GM19397 (cell line): Measurements from ENCODE around the gene CRYBB2.
"Not testable (repeated sequence)": the region's sequence is repeated elsewhere in the genome, so short reads cannot be mapped to it uniquely, and the experiment has no call there.

Experiments
- ATAC-seq: cut with Tn5 transposase; IDR thresholded peaks from one replicate; pipeline ENCODE4 v1.9.1; 2021; ENCODE audit warnings: mild to moderate bottlenecking, moderate library complexity; ENCODE audit not compliant: unreplicated experiment

The CRYBB2 gene

GRCh38 chr22:25232301-25232700 is 12.9 kb downstream of the CRYBB2 start:
- no peak for ATAC-seq

DNA sequence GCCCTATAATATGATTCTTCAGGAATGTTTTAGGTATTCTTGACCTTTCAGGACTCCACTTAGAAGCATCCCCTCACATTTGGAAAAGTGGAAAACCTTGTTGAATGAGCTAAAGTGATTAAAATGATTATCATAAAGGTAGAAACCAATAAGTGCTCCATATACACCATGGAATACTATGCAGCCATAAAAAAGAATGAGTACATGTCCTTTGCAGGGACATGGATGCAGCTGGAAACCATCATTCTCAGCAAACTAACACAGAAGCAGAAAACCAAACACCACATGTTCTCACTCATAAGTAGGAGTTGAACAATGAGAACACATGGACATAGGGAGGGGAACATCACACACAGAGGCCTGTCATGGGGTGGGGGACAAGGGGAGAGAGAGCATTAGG is 14.3 kb downstream of the CRYBB2 start:
- ATAC-seq, result not testable (repeated sequence)

- no peak for ATAC-seq
Observed at GRCh38 chr22:25235547-25236290, 16.3 kb downstream of the CRYBB2 start.

DNA sequence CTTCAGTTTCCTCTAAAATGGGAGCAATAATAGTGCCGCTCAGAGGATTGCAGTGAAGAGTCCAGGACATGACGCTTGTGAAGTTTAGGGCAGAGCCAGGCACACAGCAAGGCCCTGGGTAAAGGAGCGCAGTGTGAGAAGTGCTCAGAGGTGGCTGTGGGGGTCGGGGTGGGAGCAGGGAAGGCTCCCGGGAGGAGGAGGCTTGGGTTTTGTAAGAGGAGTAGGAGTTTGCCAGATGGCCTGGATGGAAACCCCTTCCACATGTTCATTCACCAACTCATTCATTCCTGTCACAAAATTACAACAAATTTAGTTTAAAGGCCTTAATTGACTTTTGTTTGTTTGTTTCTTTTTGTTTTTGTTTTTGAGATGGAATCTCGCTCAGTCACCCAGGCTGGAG is 17.0 kb downstream of the CRYBB2 start:
- ATAC-seq, result no peak

DNA sequence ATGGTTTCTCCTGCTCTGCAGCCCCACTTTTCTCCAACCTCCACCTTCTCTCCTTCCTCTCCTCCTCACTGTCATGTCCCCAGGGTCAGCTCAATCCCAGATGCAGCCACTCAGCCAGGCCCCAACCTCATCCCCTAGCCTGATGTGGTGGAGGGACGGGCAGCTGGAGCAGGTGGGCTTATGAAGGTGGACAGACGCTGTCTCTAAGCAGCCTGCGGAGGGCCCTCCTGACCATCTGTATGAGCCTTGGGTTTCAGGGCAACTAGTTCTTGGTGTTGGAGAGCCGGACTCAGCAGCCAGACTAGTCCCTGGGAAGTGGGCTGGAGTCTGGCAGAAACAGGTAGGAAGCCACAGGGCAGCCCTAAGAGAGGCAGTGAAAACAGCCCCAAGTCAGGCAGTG is 18.1 kb downstream of the CRYBB2 start:
- ATAC-seq, result no peak

DNA sequence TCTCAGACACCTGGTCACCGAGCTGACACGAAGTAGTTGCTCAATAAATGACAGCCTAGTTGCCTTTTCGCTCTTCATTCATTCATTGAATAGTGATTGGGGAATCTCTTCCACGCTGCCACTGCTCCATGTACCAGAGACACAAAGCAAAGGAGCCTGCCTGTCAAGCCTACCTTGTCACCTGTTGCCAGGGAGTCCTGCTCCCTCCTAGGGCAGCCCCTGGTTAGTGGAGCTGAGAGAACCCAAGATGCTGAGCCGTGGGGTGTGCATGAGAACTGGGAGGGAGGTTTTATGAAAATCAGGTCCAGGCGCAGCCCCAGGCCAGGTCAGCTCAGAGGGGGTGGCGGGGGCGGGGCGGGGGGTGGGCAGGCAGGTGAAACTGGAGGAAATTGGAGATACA is 18.6 kb downstream of the CRYBB2 start:
- ATAC-seq, result not testable (repeated sequence)

DNA sequence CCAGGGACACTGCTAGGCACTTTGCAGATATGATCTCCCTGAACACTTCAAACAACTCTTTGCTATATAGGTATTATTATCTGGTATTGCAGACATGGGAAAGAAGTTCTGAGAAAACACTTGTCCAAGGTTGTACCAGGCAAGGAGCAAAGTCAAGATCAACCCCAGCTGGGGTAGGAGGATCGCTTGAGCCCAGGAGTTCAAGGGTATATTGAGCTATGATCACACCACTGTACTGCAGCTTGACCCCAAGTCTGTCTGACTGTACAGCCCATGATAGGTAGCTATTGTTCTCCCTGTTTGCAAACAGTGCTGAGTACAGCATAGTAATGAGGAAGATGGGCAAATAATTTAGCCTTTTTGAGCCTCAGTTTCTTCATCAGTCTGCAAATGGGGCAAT is 35.7 kb downstream of the CRYBB2 start:
- ATAC-seq, result not testable (repeated sequence)

DNA sequence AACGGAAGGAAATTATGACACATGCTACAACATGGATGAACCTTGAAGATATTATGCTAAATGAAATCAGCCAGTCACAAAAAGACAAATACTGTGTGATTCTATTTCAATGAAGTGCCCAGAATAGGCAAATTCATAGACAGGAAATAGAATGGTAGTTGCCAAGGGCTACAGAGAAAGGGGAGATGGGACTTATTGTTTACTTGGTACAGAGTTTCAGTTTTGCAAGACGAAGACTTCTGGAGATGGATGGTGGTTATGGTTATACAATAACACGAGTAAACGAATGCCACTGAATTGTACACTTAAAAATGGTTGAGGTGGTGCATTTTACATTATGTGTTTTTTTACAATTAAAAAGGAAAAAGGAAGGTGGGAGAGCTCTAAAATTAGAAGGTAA is 48.1 kb downstream of the CRYBB2 start:
- not testable (repeated sequence) for ATAC-seq

DNA sequence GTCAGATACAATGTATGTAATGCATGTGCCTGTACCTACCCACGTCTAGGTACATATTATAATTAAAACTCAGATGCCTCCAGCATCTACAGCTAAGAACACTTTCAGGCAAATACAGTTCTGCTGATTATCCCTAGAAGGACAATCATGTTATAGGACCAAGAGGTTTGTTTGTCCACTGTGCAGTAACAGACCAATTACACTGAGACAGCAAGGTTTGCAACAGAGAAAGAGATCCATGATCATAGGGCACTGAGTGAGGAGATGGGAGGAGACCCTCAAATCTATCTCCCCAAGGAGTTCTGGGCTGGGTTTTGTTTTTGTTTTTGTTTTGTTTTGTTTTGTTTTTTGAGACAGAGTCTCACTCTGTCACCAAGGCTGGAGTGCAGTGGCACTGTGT is 49.5 kb downstream of the CRYBB2 start:
- ATAC-seq, result not testable (repeated sequence)

DNA sequence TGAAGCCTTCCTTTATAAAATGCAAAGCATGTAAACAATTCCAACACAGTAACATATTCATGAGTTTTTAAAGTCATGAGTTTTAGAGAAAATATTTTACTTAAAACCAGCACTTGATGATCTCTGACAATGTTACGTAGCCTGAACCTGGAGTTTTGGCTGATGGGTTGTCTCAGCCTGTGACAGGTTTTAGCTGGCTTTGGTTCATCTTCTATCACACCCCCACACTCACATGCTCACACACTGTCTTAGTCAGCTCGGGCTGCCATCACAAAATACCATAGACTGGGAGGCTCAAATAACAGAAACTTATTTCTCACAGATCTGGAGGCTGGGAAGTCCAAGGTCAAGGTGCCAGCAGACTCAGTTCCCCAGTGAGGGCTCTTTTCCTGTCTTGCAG is 50.6 kb downstream of the CRYBB2 start:
- not testable (repeated sequence) for ATAC-seq

- ATAC-seq, result not testable (repeated sequence)
Observed at GRCh38 chr22:25273231-25273630, 53.8 kb downstream of the CRYBB2 start.

DNA sequence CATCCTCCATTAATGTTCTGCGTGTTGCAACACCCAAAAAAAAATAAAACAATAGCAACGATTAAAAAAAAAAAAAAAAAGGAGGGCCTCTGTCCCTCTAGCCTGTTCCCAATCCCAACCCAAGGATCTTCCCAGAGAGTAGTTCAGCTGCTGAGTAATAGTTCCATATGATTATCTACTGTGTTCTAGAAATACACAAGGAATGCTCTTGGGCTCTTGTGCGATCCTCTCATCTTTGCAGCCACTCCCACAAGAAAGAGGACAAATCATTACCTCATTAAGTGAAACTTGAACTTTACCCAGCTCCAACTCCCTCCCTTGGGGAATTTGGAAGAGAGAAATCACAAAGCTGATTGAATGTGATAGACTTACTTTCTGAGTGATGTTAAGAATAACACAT is 54.5 kb downstream of the CRYBB2 start:
- not testable (repeated sequence) for ATAC-seq

- not testable (repeated sequence) for ATAC-seq
Observed at GRCh38 chr22:25280118-25280517, 60.7 kb downstream of the CRYBB2 start.
